GM23338 (cell line): ENCODE data around the gene UCK1. TPM values are rescaled to one million over a fixed set of nuclear protein-coding genes. Genes with fewer than 3 reads are reported as not detected.

Source experiments
- ATAC-seq: fragments of 200-7000 bp; cut with Tn5 transposase; 3 replicates; pipeline ENCODE4 v1.9.1; 2020
- DNase-seq: peaks from one replicate; pipeline ENCODE4 v3.0.0-alpha.2; 2015; ENCODE audit warnings: low spot score
- H2AFZ ChIP-seq: fragments of 200-600 bp; sonication (generic); 2 replicates; pipeline ENCODE4 v1.8.0; 2016; ENCODE audit warnings: antibody characterized with exemption, mild to moderate bottlenecking, moderate library complexity
- H3F3A ChIP-seq: fragments of 200-600 bp; sonication (generic); replicated peaks from 2 replicates; pipeline ENCODE4 v1.8.0; 2017; ENCODE audit warnings: antibody characterized with exemption, mixed run types, low read depth
- H3K27ac ChIP-seq: fragments of 200-600 bp; sonication (generic); 2 replicates; pipeline ENCODE4 v1.6.1; 2016; ENCODE audit warnings: low read depth
- H3K27me3 ChIP-seq: fragments of 200-600 bp; sonication (generic); 2 replicates; pipeline ENCODE4 v1.8.0; 2016; ENCODE audit warnings: mild to moderate bottlenecking, mixed run types, moderate library complexity; ENCODE audit not compliant: insufficient read depth
- H3K36me3 ChIP-seq: fragments of 200-600 bp; sonication (generic); 2 replicates; pipeline ENCODE4 v1.8.0; 2016; ENCODE audit warnings: mild to moderate bottlenecking; ENCODE audit not compliant: insufficient read depth
- H3K4me1 ChIP-seq: fragments of 200-600 bp; sonication (generic); 2 replicates; pipeline ENCODE4 v1.8.0; 2016; ENCODE audit warnings: mild to moderate bottlenecking, moderate library complexity; ENCODE audit not compliant: insufficient read depth
- H3K4me2 ChIP-seq: fragments of 200-600 bp; sonication (generic); 2 replicates; pipeline ENCODE4 v1.7.1; 2017; ENCODE audit warnings: mixed run types
- H3K4me3 ChIP-seq: fragments of 200-600 bp; sonication (generic); 2 replicates; pipeline ENCODE4 v1.6.1; 2016; ENCODE audit warnings: mixed run types
- H3K79me2 ChIP-seq: fragments of 200-600 bp; sonication (generic); replicated peaks from 2 replicates; pipeline ENCODE4 v1.8.0; 2017; ENCODE audit warnings: mild to moderate bottlenecking; ENCODE audit not compliant: insufficient read depth
- H3K9me2 ChIP-seq: fragments of 200-600 bp; sonication (generic); 2 replicates; pipeline ENCODE4 v1.8.0; 2017; ENCODE audit not compliant: insufficient read depth
- H4K20me1 ChIP-seq: fragments of 200-600 bp; sonication (generic); replicated peaks from 2 replicates; pipeline ENCODE4 v1.8.0; 2017; ENCODE audit warnings: mild to moderate bottlenecking; ENCODE audit not compliant: insufficient read depth
- H3K27ac Mint-ChIP-seq: 2 replicates; pipeline ENCODE4 v1.8.0; 2020; ENCODE audit warnings: inconsistent platforms, mild to moderate bottlenecking, moderate library complexity, mixed read lengths
- H3K27me3 Mint-ChIP-seq: 3 replicates; pipeline ENCODE4 v1.8.0; 2022; ENCODE audit warnings: low read depth, mild to moderate bottlenecking, moderate library complexity, mixed read lengths, inconsistent platforms; ENCODE audit not compliant: insufficient read depth, poor library complexity
- H3K36me3 Mint-ChIP-seq: 3 replicates; pipeline ENCODE4 v1.8.0; 2021; ENCODE audit warnings: low read depth, mild to moderate bottlenecking, inconsistent platforms, moderate library complexity, mixed read lengths
- H3K4me1 Mint-ChIP-seq: 3 replicates; pipeline ENCODE4 v1.8.0; 2020; ENCODE audit warnings: mild to moderate bottlenecking, inconsistent platforms, mixed read lengths
- H3K4me3 Mint-ChIP-seq: 3 replicates; pipeline ENCODE4 v1.8.0; 2021; ENCODE audit warnings: moderate library complexity, mild to moderate bottlenecking, inconsistent platforms, mixed read lengths
- H3K9me3 Mint-ChIP-seq: 3 replicates; pipeline ENCODE4 v1.8.0; 2020; ENCODE audit warnings: moderate library complexity, mild to moderate bottlenecking, inconsistent platforms, mixed read lengths
- CREB1 ChIP-seq: fragments of 250-450 bp; sonication (Bioruptor Pico); IDR thresholded peaks from 2 replicates; pipeline ENCODE4 v1.5.0; 2020; ENCODE audit warnings: low read depth, mild to moderate bottlenecking, moderate library complexity
- EZH2 ChIP-seq: fragments of 200-600 bp; sonication (generic); IDR thresholded peaks from one replicate; pipeline ENCODE4 v1.8.0; 2017; ENCODE audit warnings: antibody characterized with exemption, mild to moderate bottlenecking, low read depth; ENCODE audit not compliant: unreplicated experiment
- JUNB ChIP-seq: IDR thresholded peaks from one replicate; pipeline ENCODE4 v1.6.1; 2016; ENCODE audit warnings: antibody characterized with exemption; ENCODE audit not compliant: unreplicated experiment
- POLR2AphosphoS5 ChIP-seq: IDR thresholded peaks from 2 replicates; pipeline ENCODE4 v1.6.1; 2016; ENCODE audit warnings: antibody characterized with exemption, low read depth
- STAT1 ChIP-seq: IDR thresholded peaks from one replicate; pipeline ENCODE4 v1.6.1; 2016; ENCODE audit warnings: antibody characterized with exemption; ENCODE audit not compliant: unreplicated experiment
- ZNF114 ChIP-seq: fragments of 250-450 bp; sonication (Bioruptor Pico); IDR thresholded peaks from 2 replicates; pipeline ENCODE4 v1.5.0; 2020; ENCODE audit warnings: mild to moderate bottlenecking, moderate library complexity
- polyA plus RNA-seq: library from polyadenylated mRNA; unstranded; fragments of >200 nt; fragmentation: Nextera tagmentation; extraction: Ambion mirVana; gene quantifications from 2 replicates; pipeline ENCODE4 v1.2.1, GENCODE V29; 2016
- total RNA-seq: library from RNA; depleted of rRNA; stranded (reverse); fragments of >200 nt; shearing (Covaris generic); gene quantifications from 2 replicates; pipeline ENCODE4 v1.2.3, GENCODE V29; 2014
- TF ChIP-seq, protein P1 (sequence below): IDR thresholded peaks from one replicate; pipeline ENCODE4 v1.6.1; 2018; ENCODE audit warnings: antibody characterized with exemption; ENCODE audit not compliant: unreplicated experiment

UCK1 gene
- total and polyA plus RNA-seq, 2 experiments from 2014 or later = 23.4 to 35.9 TPM

DNA sequence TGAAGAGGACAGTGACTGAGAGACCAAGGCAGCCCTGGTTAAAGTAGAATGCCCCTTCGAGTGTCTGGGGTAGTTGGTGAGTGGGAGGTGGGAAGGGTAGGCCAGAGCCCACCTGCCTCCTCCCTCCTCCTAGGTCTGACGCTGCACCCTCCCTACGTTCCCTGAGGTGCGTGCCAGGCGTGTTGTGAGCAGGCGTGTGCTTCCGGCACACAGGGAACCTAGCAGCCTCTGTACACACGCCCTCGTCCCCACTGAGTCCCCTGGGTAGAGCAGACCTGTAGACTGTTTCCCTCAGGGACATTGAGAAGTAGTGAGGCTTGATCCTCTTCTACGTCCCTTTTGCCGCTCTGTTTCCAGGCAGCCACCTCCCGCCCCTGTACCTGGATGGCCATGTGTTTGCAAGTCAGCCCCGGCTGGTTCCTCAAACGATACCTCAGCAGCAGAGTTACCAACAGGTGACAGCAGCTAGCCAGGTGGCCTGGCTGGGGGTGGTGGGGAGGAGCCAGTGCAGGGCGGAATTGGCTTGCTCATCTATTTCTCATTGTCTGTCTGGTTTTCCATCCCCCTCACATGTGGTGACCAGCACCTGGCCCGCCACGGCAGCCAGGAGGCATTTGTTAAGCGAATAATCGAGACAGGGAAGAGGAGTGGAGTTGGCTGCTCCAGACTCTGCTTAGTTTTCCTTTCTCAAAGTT lies 45.2 kb downstream of the UCK1 start:
- H3K4me2 ChIP-seq = no peak overlapping the region
- DNase-seq (no peak), ATAC-seq (no peak)
- peaks cover 28% of the 10 kb centered on the region for H3F3A ChIP-seq
- H3K27me3 ChIP-seq = no peaks in the 10 kb centered on the region
- H3K9me2 ChIP-seq = no peaks in the 10 kb centered on the region
- TF ChIP-seq, protein P1, sequence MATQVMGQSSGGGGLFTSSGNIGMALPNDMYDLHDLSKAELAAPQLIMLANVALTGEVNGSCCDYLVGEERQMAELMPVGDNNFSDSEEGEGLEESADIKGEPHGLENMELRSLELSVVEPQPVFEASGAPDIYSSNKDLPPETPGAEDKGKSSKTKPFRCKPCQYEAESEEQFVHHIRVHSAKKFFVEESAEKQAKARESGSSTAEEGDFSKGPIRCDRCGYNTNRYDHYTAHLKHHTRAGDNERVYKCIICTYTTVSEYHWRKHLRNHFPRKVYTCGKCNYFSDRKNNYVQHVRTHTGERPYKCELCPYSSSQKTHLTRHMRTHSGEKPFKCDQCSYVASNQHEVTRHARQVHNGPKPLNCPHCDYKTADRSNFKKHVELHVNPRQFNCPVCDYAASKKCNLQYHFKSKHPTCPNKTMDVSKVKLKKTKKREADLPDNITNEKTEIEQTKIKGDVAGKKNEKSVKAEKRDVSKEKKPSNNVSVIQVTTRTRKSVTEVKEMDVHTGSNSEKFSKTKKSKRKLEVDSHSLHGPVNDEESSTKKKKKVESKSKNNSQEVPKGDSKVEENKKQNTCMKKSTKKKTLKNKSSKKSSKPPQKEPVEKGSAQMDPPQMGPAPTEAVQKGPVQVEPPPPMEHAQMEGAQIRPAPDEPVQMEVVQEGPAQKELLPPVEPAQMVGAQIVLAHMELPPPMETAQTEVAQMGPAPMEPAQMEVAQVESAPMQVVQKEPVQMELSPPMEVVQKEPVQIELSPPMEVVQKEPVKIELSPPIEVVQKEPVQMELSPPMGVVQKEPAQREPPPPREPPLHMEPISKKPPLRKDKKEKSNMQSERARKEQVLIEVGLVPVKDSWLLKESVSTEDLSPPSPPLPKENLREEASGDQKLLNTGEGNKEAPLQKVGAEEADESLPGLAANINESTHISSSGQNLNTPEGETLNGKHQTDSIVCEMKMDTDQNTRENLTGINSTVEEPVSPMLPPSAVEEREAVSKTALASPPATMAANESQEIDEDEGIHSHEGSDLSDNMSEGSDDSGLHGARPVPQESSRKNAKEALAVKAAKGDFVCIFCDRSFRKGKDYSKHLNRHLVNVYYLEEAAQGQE = no peak
- TF ChIP-seq POLR2AphosphoS5 (no peak), CREB1 (CRISPR knock-in tag) (no peak), ZNF114 (CRISPR knock-in tag) (no peak), STAT1 (no peak), EZH2 (no peak), JUNB (no peak)
- H3K4me3 Mint-ChIP-seq = no peak overlapping the region
- peaks cover 54% of the 10 kb centered on the region for H3K36me3 ChIP-seq
- H3K27ac Mint-ChIP-seq = peak overlapping the region; percentile 57
- H3K79me2 ChIP-seq = peaks cover 3% of the 10 kb centered on the region; the same call in 1 of the 2 replicates
- no peaks in the 10 kb centered on the region for H3K4me1 ChIP-seq
- peaks cover 99% of the 10 kb centered on the region for H3K36me3 Mint-ChIP-seq
- peak overlapping the region; percentile 63; the same call in 1 of the 2 replicates for H3K27ac ChIP-seq
- H2AFZ ChIP-seq = no peak overlapping the region
- peaks cover 38% of the 10 kb centered on the region for H3K27me3 Mint-ChIP-seq
- no peaks in the 10 kb centered on the region for H3K9me3 Mint-ChIP-seq
- peaks cover 4% of the 10 kb centered on the region for H4K20me1 ChIP-seq
- H3K4me3 ChIP-seq = no peak overlapping the region
- no peaks in the 10 kb centered on the region; the same call in 2 of the 3 replicates for H3K4me1 Mint-ChIP-seq

- DNase-seq (no peak), ATAC-seq (no peak)
- H3K36me3 ChIP-seq = peaks cover 60% of the 10 kb centered on the region
- peaks cover 4% of the 10 kb centered on the region for H4K20me1 ChIP-seq
- peaks cover 33% of the 10 kb centered on the region for H3F3A ChIP-seq
- H3K4me1 ChIP-seq = no peaks in the 10 kb centered on the region
- no peak overlapping the region for H3K4me2 ChIP-seq
- no peak overlapping the region for H3K27ac Mint-ChIP-seq
- no peaks in the 10 kb centered on the region for H3K9me2 ChIP-seq
- H3K79me2 ChIP-seq = peaks cover 10% of the 10 kb centered on the region
- H3K4me3 Mint-ChIP-seq = no peak overlapping the region
- H3K9me3 Mint-ChIP-seq = no peaks in the 10 kb centered on the region
- peaks cover 99% of the 10 kb centered on the region for H3K36me3 Mint-ChIP-seq
- no peak overlapping the region for H3K27ac ChIP-seq
- no peaks in the 10 kb centered on the region; the same call in 2 of the 3 replicates for H3K4me1 Mint-ChIP-seq
- H3K27me3 Mint-ChIP-seq = peaks cover 33% of the 10 kb centered on the region
- TF ChIP-seq CREB1 (CRISPR knock-in tag) (no peak), EZH2 (no peak), POLR2AphosphoS5 (no peak)
- no peak overlapping the region for H3K4me3 ChIP-seq
- no peak overlapping the region for H2AFZ ChIP-seq
- H3K27me3 ChIP-seq = no peaks in the 10 kb centered on the region
Measured at GRCh38 chr9:131485206-131485605, 45.9 kb downstream of the UCK1 start.
